ENCODE results near the gene PHLDA3.
A peak's percentile ranks its signal among the peaks of the same experiment; 100 is the strongest.

- TF ChIP-seq CTCF (IDR thresholded peaks at IDR 0.05): peak in 2 of 6 experiments; percentile 10 to 19
- TF ChIP-seq POLR2A (IDR thresholded peaks at IDR 0.05): peak; percentile 95 to 100
Measured at GRCh38 chr1:201506557-201507359, 37.8 kb upstream of the PHLDA3 start, which contains the start of gene CSRP1.
